IMR-90 (cell line): Measurements from ENCODE around the gene FBXL14. TPM values are rescaled to one million over a fixed set of nuclear protein-coding genes. Genes with fewer than 3 reads are reported as not detected.

Source experiments
- ATAC-seq: fragments of 200-7000 bp; cut with Tn5 transposase; 2 replicates; pipeline ENCODE4 v1.9.1; 2020; ENCODE audit warnings: low read depth, mild to moderate bottlenecking, moderate library complexity
- BruUV-seq: library from RNA; stranded (reverse); fragments of 400-500 nt; replicated peaks from 2 replicates; lab custom pipeline; 2021; lab: Mats Ljungman, UMichigan
- CTCF ChIA-PET: fragments of 300-600 bp; formaldehyde crosslinking; extraction: SDS; loops from one replicate; lab custom pipeline; 2021; ENCODE audit warnings: antibody characterized with exemption; lab: Yijun Ruan, JAX
- POLR2A ChIA-PET: fragments of 300-600 bp; sonication (Branson Sonifier 250); formaldehyde crosslinking; loops from one replicate; lab custom pipeline; 2022; ENCODE audit warnings: antibody characterized with exemption; ENCODE audit not compliant: unreplicated experiment; lab: Charles Lee
- DNase-seq: peaks from one replicate; pipeline ENCODE4 v3.0.0; 2013
- H2AFZ ChIP-seq: replicated peaks from 2 replicates; pipeline ENCODE3; 2013; ENCODE audit warnings: low read length, mild to moderate bottlenecking; ENCODE audit not compliant: poor library complexity
- H2AK5ac ChIP-seq: 2 replicates; pipeline ENCODE4 v1.6.1; 2013; ENCODE audit warnings: low read depth, low read length, inconsistent platforms
- H2AK9ac ChIP-seq: replicated peaks from 2 replicates; pipeline ENCODE3; 2013; ENCODE audit warnings: mild to moderate bottlenecking, low read depth, low read length, moderate library complexity; ENCODE audit not compliant: poor library complexity
- H2BK120ac ChIP-seq: 2 replicates; pipeline ENCODE4 v1.6.1; 2013; ENCODE audit warnings: low read depth, low read length, inconsistent platforms
- H2BK15ac ChIP-seq: 3 replicates; pipeline ENCODE4 v1.6.1; 2013; ENCODE audit warnings: low read depth, low read length, inconsistent platforms
- H2BK20ac ChIP-seq: 2 replicates; pipeline ENCODE4 v1.6.1; 2013; ENCODE audit warnings: low read depth, mild to moderate bottlenecking, inconsistent platforms, low read length, moderate library complexity
- H2BK5ac ChIP-seq: 2 replicates; pipeline ENCODE4 v1.6.1; 2013; ENCODE audit warnings: mild to moderate bottlenecking, low read depth, low read length, inconsistent platforms; ENCODE audit not compliant: poor library complexity, severe bottlenecking
- H3K14ac ChIP-seq: replicated peaks from 2 replicates; pipeline ENCODE4 v1.6.1; 2013; ENCODE audit warnings: low read depth, low read length, inconsistent platforms
- H3K18ac ChIP-seq: 2 replicates; pipeline ENCODE4 v1.6.1; 2013; ENCODE audit warnings: low read depth, low read length, control low read depth
- H3K23ac ChIP-seq: 2 replicates; pipeline ENCODE4 v1.6.1; 2013; ENCODE audit warnings: low read depth, low read length, inconsistent platforms
- H3K27ac ChIP-seq: 2 replicates; pipeline ENCODE4 v1.5.1; 2013; ENCODE audit warnings: mild to moderate bottlenecking, control low read depth, low read length; ENCODE audit not compliant: insufficient read depth
- H3K27me3 ChIP-seq: 2 replicates; pipeline ENCODE4 v1.6.1; 2013; ENCODE audit warnings: low read length; ENCODE audit not compliant: control insufficient read depth, insufficient read depth
- H3K36me3 ChIP-seq: 2 replicates; pipeline ENCODE4 v1.6.1; 2013; ENCODE audit warnings: low read length, mixed read lengths; ENCODE audit not compliant: control insufficient read depth, insufficient read depth
- H3K4ac ChIP-seq: 2 replicates; pipeline ENCODE4 v1.6.1; 2013; ENCODE audit warnings: low read depth, low read length, inconsistent platforms
- H3K4me1 ChIP-seq: 2 replicates; pipeline ENCODE4 v1.6.1; 2013; ENCODE audit warnings: low read length, mixed read lengths; ENCODE audit not compliant: control insufficient read depth, insufficient read depth
- H3K4me2 ChIP-seq: 2 replicates; pipeline ENCODE4 v1.6.1; 2013; ENCODE audit warnings: low read depth, mild to moderate bottlenecking, control low read depth, low read length, moderate library complexity
- H3K4me3 ChIP-seq: 2 replicates; pipeline ENCODE4 v1.5.1; 2013; ENCODE audit warnings: low read depth, mild to moderate bottlenecking, control low read depth, low read length, moderate library complexity; ENCODE audit not compliant: insufficient read depth
- H3K56ac ChIP-seq: 2 replicates; pipeline ENCODE4 v1.6.1; 2013; ENCODE audit warnings: low read length, inconsistent platforms; ENCODE audit not compliant: insufficient read depth; ENCODE audit errors: extremely low read depth
- H3K79me1 ChIP-seq, 2 experiments: 2 replicates each; pipeline ENCODE4 v1.6.1; 2013; ENCODE audit warnings: low read length in 2 of 2, inconsistent platforms in 1 of 2, low read depth in 1 of 2
- H3K9ac ChIP-seq: 2 replicates; pipeline ENCODE4 v1.6.1; 2013; ENCODE audit warnings: low read depth, low read length, control low read depth
- H3K9me1 ChIP-seq: 2 replicates; pipeline ENCODE4 v1.6.1; 2013; ENCODE audit warnings: low read length, inconsistent platforms; ENCODE audit not compliant: insufficient read depth
- H3K9me3 ChIP-seq: 2 replicates; pipeline ENCODE4 v1.6.1; 2013; ENCODE audit warnings: low read length; ENCODE audit not compliant: control insufficient read depth, insufficient read depth
- H4K20me1 ChIP-seq: 2 replicates; pipeline ENCODE4 v1.6.1; 2013; ENCODE audit warnings: low read length, inconsistent platforms; ENCODE audit not compliant: insufficient read depth
- H4K5ac ChIP-seq: 2 replicates; pipeline ENCODE4 v1.6.1; 2013; ENCODE audit warnings: mild to moderate bottlenecking, low read depth, low read length, control low read depth
- H4K8ac ChIP-seq, 2 experiments: 2 replicates each; pipeline ENCODE4 v1.6.1; 2013; ENCODE audit warnings: low read depth in 2 of 2, low read length in 2 of 2, control low read depth in 1 of 2, inconsistent platforms in 1 of 2
- H4K91ac ChIP-seq: 2 replicates; pipeline ENCODE4 v1.6.1; 2013; ENCODE audit warnings: low read depth, low read length, inconsistent platforms; ENCODE audit not compliant: insufficient read depth
- CEBPB ChIP-seq: IDR thresholded peaks from 2 replicates; pipeline ENCODE4 v1.6.1; 2012; ENCODE audit warnings: low read depth, low read length, improper control_type of control experiment
- CHD1 ChIP-seq: IDR thresholded peaks from 2 replicates; pipeline ENCODE4 v1.6.1; 2012; ENCODE audit warnings: low read depth, low read length, improper control_type of control experiment
- CTCF ChIP-seq: conservative IDR thresholded peaks from 2 replicates; pipeline ENCODE4 v1.5.1; 2012; ENCODE audit warnings: mild to moderate bottlenecking, low read depth, low read length, improper control_type of control experiment
- ELK1 ChIP-seq: fragments of 150-350 bp; IDR thresholded peaks from 2 replicates; pipeline ENCODE4 v1.6.1; 2016; ENCODE audit warnings: low read depth, mild to moderate bottlenecking, low read length, moderate library complexity, borderline replicate concordance
- MXI1 ChIP-seq: IDR thresholded peaks from 2 replicates; pipeline ENCODE4 v1.6.1; 2012; ENCODE audit warnings: low read depth, mild to moderate bottlenecking, low read length, moderate library complexity, borderline replicate concordance
- SMC3 ChIP-seq: fragments of 150-350 bp; IDR thresholded peaks from 2 replicates; pipeline ENCODE4 v1.6.1; 2016; ENCODE audit warnings: low read depth, mild to moderate bottlenecking, antibody characterized with exemption, low read length, moderate library complexity
- USF2 ChIP-seq: fragments of 150-350 bp; IDR thresholded peaks from 2 replicates; pipeline ENCODE4 v1.6.1; 2017; ENCODE audit warnings: mild to moderate bottlenecking, antibody characterized with exemption, low read length, low read depth
- WGBS, 2 experiments: methylation state at CpG; one replicate each; pipeline versions ENCODE4 v1.1.5 to v1.1.7; 2013; ENCODE audit warnings: missing lambda C conversion rate in 2 of 2; ENCODE audit not compliant: insufficient read length in 1 of 2; ENCODE audit errors: extremely low coverage in 2 of 2; 5-methylcytosine and 5-hydroxymethylcytosine counted together
- dilution Hi-C: fragments of 300-500 bp; cut with HindIII; formaldehyde crosslinking; loops from one replicate; pipeline ENCODE4 v1.14.3; 2018; ENCODE audit warnings: low sequenced_read_pairs; ENCODE audit not compliant: unreplicated experiment
- in situ Hi-C: fragments of 300-500 bp; cut with MboI; formaldehyde crosslinking; loops from 3 replicates; pipeline ENCODE4 v1.14.3; 2019; ENCODE audit warnings: low sequenced_read_pairs, inconsistent platforms, mixed read lengths
- intact Hi-C: fragments of 100-400 bp; cut with micrococcal nuclease; formaldehyde crosslinking; loops from 2 replicates; pipeline ENCODE4 v1.10.0; 2022
- polyA plus RNA-seq, 3 experiments: library from polyadenylated mRNA; depleted of rRNA; stranded (reverse); fragments of >200 nt; gene quantifications; 2 replicates each; pipeline ENCODE4 v1.2.3, GENCODE V29; 2012; ENCODE audit warnings: low replicate concordance in 1 of 3
- total RNA-seq: library from RNA; depleted of rRNA; stranded (reverse); fragments of >200 nt; gene quantifications from 2 replicates; pipeline ENCODE4 v1.2.3, GENCODE V29; 2012

FBXL14 gene
- total and polyA plus RNA-seq, 2 of the 4 experiments (the other 2 are of a cell fraction): 4.7 to 7.3 TPM

GRCh38 chr12:1591034-1591433 lies 3.3 kb downstream of the FBXL14 start:
- Histone ChIP-seq H2AK5ac (no peak overlapping the region), H4K20me1 (peaks cover 65% of the 10 kb centered on the region), H3K23ac (no peak overlapping the region), H3K9me1 (peaks cover 18% of the 10 kb centered on the region), H4K5ac (no peak overlapping the region), H3K4me2 (peak overlapping the region; percentile 95), H2BK15ac (no peak overlapping the region), H3K4me1 (peaks cover 25% of the 10 kb centered on the region), H4K91ac (no peak overlapping the region), H3K27ac (no peak overlapping the region), H2BK5ac (peak overlapping the region; percentile 49), H3K4me3 (peak overlapping the region; percentile 20; the same call in 1 of the 2 replicates), H3K79me1 (peaks cover 32 to 81% of the 10 kb centered on the region in 2 experiments), H3K9ac (no peak overlapping the region), H2BK20ac (no peak overlapping the region), H3K18ac (no peak overlapping the region), H3K36me3 (no peaks in the 10 kb centered on the region), H2BK120ac (no peak overlapping the region), H4K8ac (no peak overlapping the region), H2AK9ac (no peak overlapping the region), H3K9me3 (no peaks in the 10 kb centered on the region), H2AFZ (no peak overlapping the region), H3K56ac (no peak overlapping the region), H3K14ac (0 out of 2 replicates have a peak overlapping the region, but pooled peaks have one; percentile 10), H3K4ac (no peak overlapping the region), H3K27me3 (no peaks in the 10 kb centered on the region)
- CTCF ChIA-PET: no interaction called here
- POLR2A ChIA-PET: no interaction called here
- TF ChIP-seq SMC3: no peak
- 0 out of 2 replicates have a peak, but pooled peaks have one; percentile 6 for TF ChIP-seq CTCF
- no peak for TF ChIP-seq MXI1
- no peak for TF ChIP-seq ELK1
- no peak for TF ChIP-seq CEBPB
- TF ChIP-seq CHD1: no peak
- no peak for TF ChIP-seq USF2
- dilution Hi-C loops (no loop called here), intact Hi-C loops (no loop called here), in situ Hi-C loops (loop anchor here (25.0 kb wide), 1 partner anchor 679 kb away; no protein-coding TSS in a partner anchor)
- ATAC-seq (no peak), DNase-seq (no peak)
- no TSS peak for BruUV-seq
- 0% methylated on average over 1 of the region's 3 CpGs; no CpG with 5 or more reads in 1 of the 2 experiments for WGBS, 2 experiments
